ENCODE measurements around the gene TCF12. TPM values are rescaled to one million over a fixed set of nuclear protein-coding genes. Genes with fewer than 3 reads are reported as not detected.

Gene TCF12
- polyA plus RNA-seq, 3 donors, result 15.8 to 52.5 (median 27.6) TPM

DNA sequence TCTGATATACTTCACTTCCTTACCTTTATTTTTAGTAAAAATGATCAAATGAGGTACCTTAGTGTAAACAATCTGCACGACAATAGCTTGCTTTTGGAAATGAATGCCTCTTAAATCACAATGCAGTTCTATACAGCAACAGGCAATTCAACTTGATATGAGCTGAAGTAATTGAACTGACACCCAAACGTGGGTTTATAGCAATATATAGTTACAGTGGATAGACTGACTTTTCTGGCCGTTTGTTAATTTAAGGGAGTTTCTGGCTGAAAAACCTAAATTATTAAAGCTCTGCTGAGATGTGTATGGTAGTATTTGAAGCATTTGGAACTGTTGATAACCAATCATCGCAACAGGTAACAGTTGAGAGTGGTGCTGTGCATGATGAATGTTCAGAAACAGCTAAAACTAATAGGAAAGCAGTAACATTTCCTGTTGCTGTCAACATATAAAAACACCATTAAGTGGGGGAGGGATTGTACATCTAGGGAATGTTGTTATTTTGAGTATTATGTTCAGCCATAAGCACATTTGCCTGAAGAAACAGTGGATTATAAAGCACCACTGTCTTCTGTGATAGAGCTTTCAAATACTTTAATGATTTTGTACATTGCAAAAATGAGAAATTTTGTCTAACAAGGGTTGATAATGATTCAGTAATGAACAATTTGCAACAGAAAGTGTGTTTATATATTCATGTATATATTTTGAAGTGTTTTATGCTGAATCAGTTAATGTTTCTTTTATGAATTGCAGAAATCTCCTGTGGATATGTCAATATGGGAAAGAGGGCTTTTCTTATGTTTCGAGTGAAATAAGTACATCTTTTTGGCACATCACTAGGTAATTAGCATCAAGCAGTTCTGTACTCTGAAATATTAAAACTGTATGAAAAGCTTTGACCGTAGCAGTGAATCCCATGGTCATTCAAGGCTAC lies 176.1 kb downstream of the TCF12 start:
- H3K27me3 Mint-ChIP-seq (ENCODE audit: low read depth in 3 of 3), result peaks cover 0 to 5% (median 0%) of the 10 kb centered on the region in 3 donors
- no peak overlapping the region for H3K4me2 ChIP-seq (replicated peaks; ENCODE audit: extremely low read depth, low read length, poor library complexity, severe bottlenecking)
- 40% methylated on average over 3 of the region's 6 CpGs for WGBS (ENCODE audit: insufficient coverage)

DNA sequence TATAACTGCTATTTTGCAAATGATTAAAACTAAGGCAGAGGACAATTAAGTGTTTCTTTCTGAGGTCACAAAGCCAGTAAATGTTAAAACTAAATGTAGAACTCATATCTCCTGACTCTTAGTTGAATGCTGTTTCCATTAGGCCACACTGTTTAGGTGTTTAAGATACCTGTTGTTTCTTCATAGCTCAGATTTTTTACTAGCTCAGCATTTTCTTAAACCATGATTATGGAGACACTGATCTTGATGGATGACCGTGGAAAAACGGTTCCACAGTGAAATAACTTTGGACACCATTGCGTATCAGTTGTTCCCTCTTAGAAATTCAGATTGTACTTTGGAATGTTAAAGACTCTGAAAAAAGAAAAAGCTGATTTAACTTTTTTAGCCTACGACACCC lies 177.5 kb downstream of the TCF12 start:
- H3K4me2 ChIP-seq (replicated peaks; ENCODE audit: extremely low read depth, low read length, poor library complexity, severe bottlenecking), result no peak overlapping the region
- peaks cover 0 to 1% (median 0%) of the 10 kb centered on the region in 7 donors for H3K9me3 Mint-ChIP-seq
- peaks cover 7 to 9% of the 10 kb centered on the region in 2 donors for H3K4me1 ChIP-seq (ENCODE audit: control insufficient read depth in 1 of 2, insufficient read depth in 2 of 2, low read length in 2 of 2)
- no peak overlapping the region for H3K27ac Mint-ChIP-seq
- H3K27ac ChIP-seq (ENCODE audit: low read depth in 1 of 2, low read length in 2 of 2), result no peak overlapping the region
- no peak overlapping the region for H3K4me3 Mint-ChIP-seq
- peaks cover 7% of the 10 kb centered on the region for H4K20me1 ChIP-seq (ENCODE audit: insufficient read depth, low read length)
- no peaks in the 10 kb centered on the region for H3K27me3 ChIP-seq (ENCODE audit: control insufficient read depth in 2 of 2, insufficient read depth in 2 of 2, low read length in 2 of 2)
- intact Hi-C loops (cut with micrococcal nuclease), result no loop called here
- no peak overlapping the region for H3K4me3 ChIP-seq (replicated peaks in 1 of 3; ENCODE audit: low read depth in 2 of 3, low read length in 3 of 3)
- peaks cover 12 to 32% of the 10 kb centered on the region in 2 donors for H3K36me3 ChIP-seq (replicated peaks in 1 of 2; ENCODE audit: control insufficient read depth in 1 of 2, insufficient read depth in 2 of 2, low read length in 2 of 2)
- no peak overlapping the region for H3K9ac ChIP-seq (ENCODE audit: insufficient read depth, low read length, poor library complexity, severe bottlenecking)
- peaks cover 16% of the 10 kb centered on the region for H3K4me1 Mint-ChIP-seq
- no peak for DNase-seq
- peaks cover 4% of the 10 kb centered on the region for H3K79me2 ChIP-seq (ENCODE audit: insufficient read depth, low read length)
- TF ChIP-seq, protein P1, sequence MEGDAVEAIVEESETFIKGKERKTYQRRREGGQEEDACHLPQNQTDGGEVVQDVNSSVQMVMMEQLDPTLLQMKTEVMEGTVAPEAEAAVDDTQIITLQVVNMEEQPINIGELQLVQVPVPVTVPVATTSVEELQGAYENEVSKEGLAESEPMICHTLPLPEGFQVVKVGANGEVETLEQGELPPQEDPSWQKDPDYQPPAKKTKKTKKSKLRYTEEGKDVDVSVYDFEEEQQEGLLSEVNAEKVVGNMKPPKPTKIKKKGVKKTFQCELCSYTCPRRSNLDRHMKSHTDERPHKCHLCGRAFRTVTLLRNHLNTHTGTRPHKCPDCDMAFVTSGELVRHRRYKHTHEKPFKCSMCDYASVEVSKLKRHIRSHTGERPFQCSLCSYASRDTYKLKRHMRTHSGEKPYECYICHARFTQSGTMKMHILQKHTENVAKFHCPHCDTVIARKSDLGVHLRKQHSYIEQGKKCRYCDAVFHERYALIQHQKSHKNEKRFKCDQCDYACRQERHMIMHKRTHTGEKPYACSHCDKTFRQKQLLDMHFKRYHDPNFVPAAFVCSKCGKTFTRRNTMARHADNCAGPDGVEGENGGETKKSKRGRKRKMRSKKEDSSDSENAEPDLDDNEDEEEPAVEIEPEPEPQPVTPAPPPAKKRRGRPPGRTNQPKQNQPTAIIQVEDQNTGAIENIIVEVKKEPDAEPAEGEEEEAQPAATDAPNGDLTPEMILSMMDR (IDR thresholded peaks at IDR 0.05), result no peak
- H3K9me3 ChIP-seq (replicated peaks in 1 of 2; ENCODE audit: control insufficient read depth in 1 of 2, insufficient read depth in 1 of 2, low read length in 2 of 2), result no peaks in the 10 kb centered on the region
- H3K27me3 Mint-ChIP-seq (ENCODE audit: low read depth in 3 of 3), result peaks cover 0 to 5% (median 0%) of the 10 kb centered on the region in 3 donors
- 100% methylated on average over 1 of the region's 4 CpGs for WGBS (ENCODE audit: insufficient coverage)
- H3K36me3 Mint-ChIP-seq, result peaks cover 30 to 34% of the 10 kb centered on the region in 2 donors
- H2AFZ ChIP-seq (ENCODE audit: insufficient read depth, low read depth, low read length, poor library complexity, severe bottlenecking), result no peak overlapping the region

More for the DNA sequence above, 176.1 kb downstream of the TCF12 start:
- DNase-seq, result no peak
- intact Hi-C loops (cut with micrococcal nuclease), result no loop called here
- Histone ChIP-seq H3K9me3 (replicated peaks in 1 of 2; ENCODE audit: control insufficient read depth in 1 of 2, insufficient read depth in 1 of 2, low read length in 2 of 2) (no peaks in the 10 kb centered on the region), H3K27ac (ENCODE audit: low read depth in 1 of 2, low read length in 2 of 2) (no peak overlapping the region), H3K79me2 (ENCODE audit: insufficient read depth, low read length) (no peaks in the 10 kb centered on the region), H4K20me1 (ENCODE audit: insufficient read depth, low read length) (no peaks in the 10 kb centered on the region), H3K4me3 (replicated peaks in 1 of 3; ENCODE audit: low read depth in 2 of 3, low read length in 3 of 3) (no peak overlapping the region), H3K36me3 (replicated peaks in 1 of 2; ENCODE audit: control insufficient read depth in 1 of 2, insufficient read depth in 2 of 2, low read length in 2 of 2) (peaks cover 12 to 32% of the 10 kb centered on the region in 2 donors), H3K4me1 (ENCODE audit: control insufficient read depth in 1 of 2, insufficient read depth in 2 of 2, low read length in 2 of 2) (peaks cover under 1% of the 10 kb centered on the region in 2 donors), H3K9ac (ENCODE audit: insufficient read depth, low read length, poor library complexity, severe bottlenecking) (no peak overlapping the region), H2AFZ (ENCODE audit: insufficient read depth, low read depth, low read length, poor library complexity, severe bottlenecking) (no peak overlapping the region), H3K27me3 (ENCODE audit: control insufficient read depth in 2 of 2, insufficient read depth in 2 of 2, low read length in 2 of 2) (no peaks in the 10 kb centered on the region)
- TF ChIP-seq, protein P1 (IDR thresholded peaks at IDR 0.05), result no peak
- H3K27ac Mint-ChIP-seq, result no peak overlapping the region
- H3K4me1 Mint-ChIP-seq, result peaks cover 8% of the 10 kb centered on the region
- peaks cover 0 to 1% (median 0%) of the 10 kb centered on the region in 7 donors for H3K9me3 Mint-ChIP-seq
- no peak overlapping the region for H3K4me3 Mint-ChIP-seq
- peaks cover 30 to 34% of the 10 kb centered on the region in 2 donors for H3K36me3 Mint-ChIP-seq

All from CD14-positive monocyte (primary cell).